GM19372 (cell line): Measurements from ENCODE around the gene FHL2.

ENCODE experiments used
- ATAC-seq: cut with Tn5 transposase; IDR thresholded peaks from one replicate; pipeline ENCODE4 v1.9.1; 2021; ENCODE audit warnings: mild to moderate bottlenecking, low read depth, moderate library complexity; ENCODE audit not compliant: unreplicated experiment

FHL2 gene

DNA sequence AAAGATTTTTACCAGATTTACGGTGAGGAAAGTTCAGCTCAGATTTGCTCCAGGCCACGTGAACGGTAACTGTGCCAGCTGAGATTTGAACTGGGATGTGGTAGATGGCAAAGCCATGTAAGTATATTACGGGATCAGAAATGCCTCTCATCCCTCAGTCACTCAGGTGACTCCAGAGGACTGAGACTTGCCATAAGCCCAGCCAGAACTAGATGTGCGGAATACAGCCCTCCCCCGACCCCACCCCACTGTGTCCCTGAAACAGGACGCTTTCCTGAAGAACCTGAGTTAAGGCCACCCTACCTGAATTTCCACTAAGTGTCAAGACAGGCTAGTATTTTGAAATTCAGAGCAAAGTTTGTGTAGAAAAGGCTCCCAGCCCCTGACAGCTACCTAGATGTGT lies 1.3 kb upstream of the FHL2 start:
- no peak for ATAC-seq

DNA sequence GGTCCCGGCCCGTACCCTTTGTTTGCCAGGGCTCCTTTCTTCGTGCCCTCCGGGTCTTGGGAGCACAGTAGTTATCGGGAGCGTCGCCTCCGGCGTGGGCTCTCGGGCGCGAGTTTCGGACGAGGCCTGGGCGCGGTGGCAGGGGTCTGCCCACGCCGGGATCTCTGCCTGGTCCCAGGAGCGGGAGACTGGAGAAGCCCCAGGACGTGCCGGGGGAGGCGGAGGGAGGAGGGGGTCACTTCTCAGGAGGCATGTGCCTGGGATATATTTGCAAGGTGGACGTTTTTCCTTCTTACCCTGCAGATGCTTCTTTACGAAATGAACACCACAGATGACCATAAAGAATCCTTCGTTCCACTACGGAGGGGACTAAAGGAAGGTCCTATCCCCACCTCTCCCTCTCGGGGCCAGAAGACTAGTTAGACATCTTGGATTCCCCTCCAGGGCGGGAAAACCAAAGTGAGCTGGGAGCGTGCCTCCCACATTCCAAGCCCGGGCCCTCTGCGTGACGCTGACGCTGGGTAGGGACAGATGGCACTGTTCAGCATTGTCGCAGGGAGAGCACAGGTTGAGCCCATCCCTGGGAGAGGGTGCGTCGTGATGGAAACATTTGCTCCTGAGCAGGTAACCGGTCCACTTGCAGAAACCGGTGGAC lies 483 bp upstream of the FHL2 start:
- no peak for ATAC-seq

DNA sequence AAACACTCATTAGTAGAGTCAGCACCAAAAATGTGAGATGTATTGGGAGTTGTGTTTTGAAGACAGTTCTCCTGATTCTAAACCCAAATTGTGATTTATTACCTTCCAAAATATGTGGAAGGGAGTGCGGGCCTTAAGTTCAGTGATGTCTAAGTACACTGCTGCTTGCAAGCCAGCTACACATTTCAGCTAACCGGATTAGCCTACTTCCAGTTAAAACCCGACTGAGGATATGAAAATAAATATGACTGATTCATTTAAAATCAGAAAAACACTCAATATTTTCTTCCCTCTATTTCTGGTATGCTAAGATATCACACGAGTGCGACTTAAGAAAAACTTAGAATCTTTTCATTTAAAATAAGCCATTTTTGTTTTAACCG lies 907 bp downstream of the FHL2 start:
- ATAC-seq: no peak

DNA sequence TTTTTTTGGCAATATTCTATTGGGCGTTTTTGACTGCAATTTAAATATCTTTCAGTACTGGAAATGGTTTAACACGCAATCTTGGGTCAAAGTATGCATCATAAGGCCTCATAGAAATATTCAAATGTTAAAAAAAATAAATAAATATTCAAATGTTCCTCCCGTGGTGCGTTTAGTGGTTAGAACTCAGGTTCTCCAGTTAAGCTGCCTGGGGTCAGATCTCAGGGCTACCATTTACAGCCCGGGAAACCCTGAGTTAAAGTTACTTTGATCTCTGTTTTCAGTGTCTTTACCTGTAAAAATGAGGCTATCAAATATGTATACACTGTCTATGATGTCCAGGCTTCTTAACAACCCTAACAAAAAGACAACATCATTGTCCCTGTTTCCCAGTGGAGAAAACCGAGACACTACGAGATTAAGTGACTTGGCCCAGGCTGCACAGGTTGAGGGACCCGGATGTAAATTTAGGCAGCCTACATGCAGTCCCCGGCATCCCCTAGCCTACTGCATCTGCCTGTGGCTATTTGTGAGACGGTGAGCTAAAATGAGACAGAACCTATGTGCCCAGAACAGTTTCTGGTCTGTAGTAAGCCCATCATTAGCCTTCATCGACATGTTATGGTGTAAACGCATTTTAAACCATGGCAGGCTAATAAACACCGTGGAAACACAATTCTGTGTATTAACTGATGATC lies 1.7 kb downstream of the FHL2 start:
- no peak for ATAC-seq

DNA sequence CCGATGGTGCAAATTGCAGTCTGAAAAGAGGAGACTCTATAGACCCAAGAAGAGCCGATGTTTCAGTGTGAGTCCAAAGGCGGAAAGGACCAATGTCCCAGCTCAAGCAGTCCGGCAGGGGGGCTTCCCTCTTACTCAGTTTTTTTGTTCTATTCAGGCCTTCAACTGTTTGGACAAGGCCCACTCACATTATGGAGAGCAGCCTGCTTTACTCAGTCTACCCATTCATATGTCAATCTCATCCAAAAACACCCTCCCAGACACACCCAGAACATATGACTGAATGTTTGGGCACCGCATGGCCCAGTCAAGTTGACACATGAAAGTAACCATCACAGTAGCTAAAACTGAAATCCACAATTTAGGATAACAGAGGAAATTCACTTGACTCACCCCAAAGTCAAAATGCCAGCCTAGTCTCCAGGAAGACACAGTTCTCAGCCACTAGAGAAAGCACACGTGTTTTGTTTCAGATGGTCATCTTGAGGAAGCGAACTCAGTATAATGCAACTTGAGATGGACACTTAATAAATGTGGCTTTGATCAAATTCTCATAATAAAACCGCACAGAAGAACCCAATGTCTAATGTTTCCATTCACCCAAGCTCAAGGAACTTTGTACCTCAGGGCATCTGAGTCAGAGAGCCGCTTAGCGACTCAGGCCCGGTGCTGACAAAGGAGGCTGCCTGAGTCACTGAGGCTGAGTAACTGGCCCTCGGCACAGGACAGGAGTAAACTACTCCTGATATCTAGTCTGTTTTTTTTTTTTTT lies 2.4 kb downstream of the FHL2 start:
- ATAC-seq: no peak

GRCh38 chr2:105395691-105396090 lies 3.2 kb downstream of the FHL2 start:
- no peak for ATAC-seq

DNA sequence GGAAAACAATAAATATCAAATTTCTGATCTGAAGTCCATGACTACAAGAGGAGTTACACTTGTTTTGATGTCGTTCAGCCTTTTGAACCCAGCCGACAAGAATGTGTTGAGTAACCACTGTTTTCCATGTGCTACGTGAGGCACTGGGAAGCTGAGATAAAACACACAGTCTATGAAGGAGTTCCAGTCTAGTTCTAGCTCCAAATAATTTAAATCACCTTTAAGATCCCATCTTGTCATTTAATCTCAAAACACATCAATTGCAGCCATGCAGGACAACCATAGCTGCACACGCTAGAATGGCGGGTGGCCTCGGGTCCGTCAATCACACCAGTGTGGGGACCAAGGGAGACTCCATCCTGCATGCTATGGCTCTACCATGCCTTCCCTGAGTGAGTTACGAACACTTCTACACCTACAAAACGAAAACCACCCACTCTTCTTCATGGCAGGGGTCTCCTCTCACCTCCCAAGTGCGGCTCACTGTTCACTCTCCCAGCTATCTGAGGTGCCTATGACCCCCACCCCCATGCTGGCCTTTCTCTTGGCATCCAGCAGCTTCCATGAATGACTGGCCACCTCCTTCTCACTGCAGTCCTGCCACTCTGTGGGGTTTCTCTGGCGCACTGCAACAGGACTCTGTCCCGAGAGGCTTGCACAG lies 3.8 kb downstream of the FHL2 start:
- no peak for ATAC-seq

DNA sequence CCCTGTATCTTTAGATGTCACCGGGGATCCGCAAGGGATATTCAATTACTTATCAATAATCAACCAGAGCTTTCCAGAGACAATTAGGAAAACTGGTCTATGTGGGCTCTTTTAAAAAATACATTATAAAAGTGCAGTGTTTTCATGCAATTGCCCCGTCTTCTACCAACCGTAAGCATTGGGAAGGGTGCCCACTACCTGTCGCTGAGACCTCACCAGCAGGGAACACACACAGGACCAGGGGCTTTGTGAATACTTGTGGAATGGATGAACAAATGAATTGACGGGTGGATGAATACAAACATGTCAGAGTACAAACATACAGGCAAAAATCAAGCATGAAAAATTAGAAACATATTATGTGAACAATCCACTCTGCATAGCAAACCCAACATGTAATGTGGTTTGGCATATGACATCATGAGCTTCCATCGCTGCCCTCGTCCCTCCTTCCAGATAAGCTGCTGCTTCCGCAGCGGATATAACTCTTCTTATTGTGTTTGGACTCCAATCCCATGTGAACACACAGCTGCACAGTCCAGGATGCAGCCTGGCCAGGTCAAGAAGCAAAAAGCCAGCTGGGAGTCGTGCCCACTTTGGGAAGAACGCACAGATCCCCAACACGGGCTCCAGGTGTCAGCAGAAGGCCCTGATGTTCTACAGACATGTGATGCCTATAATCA lies 5.3 kb downstream of the FHL2 start:
- ATAC-seq: no peak

DNA sequence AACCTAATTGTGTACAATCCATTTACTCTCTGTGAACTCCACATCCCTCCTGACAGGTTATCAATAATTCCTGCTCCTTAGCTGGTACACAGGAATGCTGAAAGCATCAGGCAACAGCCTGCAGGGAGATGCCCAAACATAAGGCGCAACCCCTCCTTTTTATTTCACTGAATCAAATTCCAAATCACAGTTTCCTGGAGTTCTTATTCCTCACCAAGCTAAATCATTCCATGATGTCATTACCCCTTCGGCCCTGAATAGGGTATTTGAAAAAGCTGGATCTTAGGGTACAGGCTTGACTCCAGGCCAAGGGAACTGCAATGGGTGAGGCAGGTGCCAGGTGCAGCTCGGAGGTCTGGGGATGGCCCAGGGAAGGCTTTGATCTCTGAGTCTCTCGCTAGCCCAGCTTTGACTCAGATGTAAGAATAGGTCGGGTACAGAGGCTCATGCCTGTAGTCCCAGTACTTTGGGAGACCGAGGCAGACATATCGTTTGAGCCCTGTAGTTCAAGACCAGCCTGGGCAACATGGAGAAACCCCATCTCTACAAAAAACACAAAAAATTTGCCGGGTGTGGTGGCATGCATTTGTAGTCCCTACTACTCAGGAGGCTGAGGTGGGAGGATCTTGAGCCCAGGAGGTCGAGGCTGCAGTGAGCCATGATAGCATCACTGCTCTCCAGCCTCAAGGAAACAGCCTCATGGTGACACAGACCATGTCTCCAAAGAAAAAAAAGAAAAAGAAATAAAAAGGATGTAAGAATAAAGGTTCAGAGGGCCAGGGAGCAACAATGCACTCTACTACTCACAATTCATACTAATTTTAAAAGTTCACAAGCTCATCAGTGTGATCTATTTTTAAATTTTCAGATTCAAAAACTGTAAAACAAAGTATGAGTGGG lies 6.8 kb downstream of the FHL2 start:
- no peak for ATAC-seq

- no peak for ATAC-seq
Measured at GRCh38 chr2:105391058-105391627, 7.7 kb downstream of the FHL2 start.

DNA sequence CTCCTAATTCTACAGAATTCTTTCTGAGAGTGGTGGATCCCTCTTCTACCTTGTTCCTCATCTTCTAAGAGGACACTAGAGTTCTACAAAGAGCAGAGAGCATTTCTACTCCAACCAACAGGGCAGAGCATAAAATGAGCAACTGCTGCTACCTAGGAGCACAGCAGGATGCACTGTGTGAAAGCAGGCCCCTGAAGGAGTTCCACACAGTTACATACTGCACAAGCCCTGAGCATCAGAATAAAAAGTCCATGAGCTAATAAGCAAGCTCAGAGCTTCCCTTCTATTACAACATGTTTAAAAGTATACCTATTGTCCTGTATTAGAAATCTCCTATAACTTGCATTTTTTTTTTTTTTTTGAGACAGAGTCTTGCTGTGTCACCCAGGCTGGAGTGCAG lies 8.4 kb downstream of the FHL2 start:
- ATAC-seq: no peak

DNA sequence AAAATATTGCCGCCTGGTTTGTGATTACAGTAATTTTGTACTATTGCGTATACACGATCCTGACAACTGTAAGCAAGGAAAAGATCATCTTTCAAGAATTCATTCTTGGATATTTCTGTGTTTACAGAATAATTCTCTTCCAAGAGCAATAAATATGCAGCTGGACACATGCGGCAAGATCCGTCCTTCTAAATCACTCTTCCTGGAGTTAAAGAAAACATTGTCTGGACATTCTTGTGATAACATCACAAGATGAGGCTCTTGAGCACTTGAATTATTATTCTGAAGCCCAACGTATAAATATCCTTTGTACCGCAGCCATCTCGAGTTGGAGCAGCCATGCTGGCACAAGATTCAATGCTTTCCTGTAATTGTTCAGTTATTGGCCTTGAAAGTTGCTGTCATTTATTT lies 9.9 kb downstream of the FHL2 start:
- no peak for ATAC-seq

DNA sequence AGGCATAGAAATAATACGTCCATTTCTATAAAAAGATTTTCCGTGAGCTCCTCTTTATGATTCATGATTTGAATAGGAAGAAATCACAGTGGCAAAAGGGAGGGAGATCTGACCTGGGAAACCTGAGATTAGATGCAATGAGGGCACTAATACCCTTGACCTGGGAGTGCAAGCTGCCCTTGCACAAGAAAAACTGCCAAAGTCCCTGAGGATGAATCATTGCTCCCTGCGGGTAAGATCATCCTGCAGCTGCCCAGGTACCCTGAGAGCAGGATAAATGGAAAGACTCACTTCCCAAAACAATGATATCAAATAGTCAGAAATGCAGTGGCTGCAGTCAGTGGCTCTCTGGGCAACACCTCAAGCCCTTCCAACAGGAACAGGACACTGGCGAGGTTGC lies 11.6 kb downstream of the FHL2 start:
- no peak for ATAC-seq

- ATAC-seq: no peak
Measured at GRCh38 chr2:105385731-105386540, 12.9 kb downstream of the FHL2 start.

GRCh38 chr2:105384861-105385260 lies 14.0 kb downstream of the FHL2 start:
- no peak for ATAC-seq

GRCh38 chr2:105384216-105384615 lies 14.6 kb downstream of the FHL2 start:
- ATAC-seq: no peak

GRCh38 chr2:105383432-105384166 lies 15.3 kb downstream of the FHL2 start:
- ATAC-seq: no peak

DNA sequence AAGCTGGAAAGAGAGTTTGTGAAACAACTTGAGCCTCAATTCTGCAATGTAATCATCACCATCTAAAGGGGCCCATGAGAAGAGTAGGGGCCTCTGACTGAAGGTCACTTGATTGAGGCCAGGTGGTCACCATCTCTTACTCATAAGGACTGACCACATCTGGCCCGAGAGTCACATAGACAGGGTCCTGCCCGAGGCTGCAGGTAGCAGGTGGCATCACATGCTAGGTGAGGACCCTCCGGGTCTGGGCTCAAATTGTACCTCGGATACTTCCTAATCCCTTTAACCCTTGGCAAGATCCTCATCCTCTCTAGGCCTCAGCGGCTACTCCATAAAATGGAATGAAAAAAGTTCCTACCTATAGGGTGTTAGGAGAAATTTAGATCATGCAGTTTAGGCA lies 16.7 kb downstream of the FHL2 start:
- no peak for ATAC-seq
